Stomach (tissue), 9 donors: ENCODE measurements around the gene LSM7. TPM values are rescaled to one million over a fixed set of nuclear protein-coding genes. Genes with fewer than 3 reads are reported as not detected.

Source experiments
- DNase-seq, 2 donors: peaks; one replicate each; pipeline versions ENCODE4 v3.0.0 to v3.0.0-alpha.2; 2013 to 2019
- H3K27ac ChIP-seq, 5 donors: fragments of 200-600 bp in 4 of 5; sonication (generic) in 4 of 5; one replicate each; pipeline ENCODE4 v1.5.1; 2013 to 2019; ENCODE audit warnings: mild to moderate bottlenecking in 1 of 5, moderate library complexity in 1 of 5
- H3K27me3 ChIP-seq, 3 donors: fragments of 200-600 bp; sonication (generic); one replicate each; pipeline ENCODE4 v1.5.1; 2017 to 2019; ENCODE audit warnings: mixed run types in 1 of 3
- H3K36me3 ChIP-seq, 4 donors: fragments of 200-600 bp; sonication (generic); 1 replicate in 3 of 4; 2 replicates in 1 of 4; pipeline ENCODE4 v1.5.1; 2016 to 2019
- H3K4me1 ChIP-seq, 4 donors: fragments of 200-600 bp; sonication (generic); one replicate each; pipeline ENCODE4 v1.5.1; 2016 to 2019
- H3K4me3 ChIP-seq, 4 donors: fragments of 200-600 bp; sonication (generic) in 3 of 4; one replicate each; pipeline ENCODE4 v1.5.1; 2016 to 2019; ENCODE audit warnings: mild to moderate bottlenecking in 1 of 4
- H3K9me3 ChIP-seq, 4 donors: fragments of 200-600 bp; sonication (generic); one replicate each; pipeline ENCODE4 v1.5.1; 2016 to 2019
- CTCF ChIP-seq, 7 experiments: fragments of 450-650 bp in 4 of 7; fragments of 200-600 bp in 3 of 7; sonication (generic) in 3 of 7; IDR thresholded peaks; one replicate each; pipeline ENCODE4 v1.5.1; 2016 to 2019; ENCODE audit warnings: antibody characterized with exemption in 7 of 7, control low read depth in 2 of 7, mild to moderate bottlenecking in 1 of 7
- EP300 ChIP-seq: sonication (generic); formaldehyde crosslinking; IDR thresholded peaks from one replicate; pipeline ENCODE4 v1.6.1; 2017; ENCODE audit warnings: antibody characterized with exemption
- POLR2A ChIP-seq, 4 donors: fragments of 450-650 bp; IDR thresholded peaks; one replicate each; pipeline ENCODE4 v1.6.1; 2016; ENCODE audit warnings: antibody characterized with exemption in 4 of 4, control low read depth in 2 of 4, mild to moderate bottlenecking in 1 of 4, moderate library complexity in 1 of 4
- POLR2AphosphoS5 ChIP-seq, 3 donors: sonication (generic); formaldehyde crosslinking; IDR thresholded peaks; one replicate each; pipeline ENCODE4 v1.6.1; 2016; ENCODE audit warnings: antibody characterized with exemption in 3 of 3
- WGBS, 5 donors: extraction: QIAGEN DNeasy Blood & Tissue Kit in 3 of 5; methylation state at CpG; one replicate each; pipeline versions ENCODE4 v1.1.5 to v1.1.7; 2013 to 2018; 5-methylcytosine and 5-hydroxymethylcytosine counted together
- intact Hi-C: fragments of 100-400 bp; cut with DNase I; formaldehyde crosslinking; loops from one replicate; pipeline ENCODE4 v1.15.1; 2023; ENCODE audit warnings: low total_unique reads
- polyA plus RNA-seq, 3 donors: library from polyadenylated mRNA; stranded (reverse); fragments of 200-250 nt; gene quantifications; one replicate each; pipeline ENCODE4 v1.2.3, GENCODE V29; 2013
- total RNA-seq, 5 donors: library from RNA; depleted of rRNA; stranded (reverse); fragments of >200 nt; gene quantifications; one replicate each; pipeline versions ENCODE4 v1.1.0 to v1.2.3, GENCODE V29; 2014 to 2016
- donor health status: healthy with polysubstance abuse.
- donor health status: Bipolar disorder and iron deficiency.
- donor health status: healthy.

LSM7 gene
- total and polyA plus RNA-seq, 8 donors = 9.8 to 332 (median 87.5) TPM

GRCh38 chr19:2334426-2334825 is 6.0 kb upstream of the LSM7 start:
- TF ChIP-seq POLR2A (IDR thresholded peaks at IDR 0.05) (no peak), POLR2AphosphoS5 (IDR thresholded peaks at IDR 0.05) (no peak), EP300 (no peak), CTCF (IDR thresholded peaks at IDR 0.05) (no peak)
- H3K4me1 ChIP-seq = peaks cover 41 to 75% (median 51%) of the 10 kb centered on the region in 4 donors
- intact Hi-C loops = no loop called here
- DNase-seq = no peak
- peaks cover 4 to 34% (median 22%) of the 10 kb centered on the region in 4 donors for H3K36me3 ChIP-seq
- 90 to 95% (median 94%) methylated on average over 22 to 27 of the region's 27 CpGs for WGBS, 5 donors
- H3K27ac ChIP-seq = peak overlapping the region in 2 of 5 donors; percentile 70 to 92
- no peaks in the 10 kb centered on the region for H3K27me3 ChIP-seq
- H3K4me3 ChIP-seq = no peak overlapping the region
- H3K9me3 ChIP-seq = no peaks in the 10 kb centered on the region

GRCh38 chr19:2333807-2334211 is 5.4 kb upstream of the LSM7 start:
- peaks cover 0 to 27% (median 15%) of the 10 kb centered on the region in 4 donors for H3K36me3 ChIP-seq
- TF ChIP-seq POLR2A (IDR thresholded peaks at IDR 0.05) = no peak
- TF ChIP-seq CTCF (IDR thresholded peaks at IDR 0.05) = no peak
- no peak for TF ChIP-seq POLR2AphosphoS5 (IDR thresholded peaks at IDR 0.05)
- no peak for TF ChIP-seq EP300
- peak in 1 of 2 donors; percentile 43 for DNase-seq
- intact Hi-C loops = no loop called here
- H3K4me1 ChIP-seq = peaks cover 46 to 81% (median 57%) of the 10 kb centered on the region in 4 donors
- H3K4me3 ChIP-seq = no peak overlapping the region
- peak overlapping the region; percentile 52 to 92 (median 70) for H3K27ac ChIP-seq
- no peaks in the 10 kb centered on the region for H3K27me3 ChIP-seq
- H3K9me3 ChIP-seq = no peaks in the 10 kb centered on the region
- WGBS, 5 donors = 48 to 59% (median 56%) methylated on average over 5 to 11 of the region's 11 CpGs

DNA sequence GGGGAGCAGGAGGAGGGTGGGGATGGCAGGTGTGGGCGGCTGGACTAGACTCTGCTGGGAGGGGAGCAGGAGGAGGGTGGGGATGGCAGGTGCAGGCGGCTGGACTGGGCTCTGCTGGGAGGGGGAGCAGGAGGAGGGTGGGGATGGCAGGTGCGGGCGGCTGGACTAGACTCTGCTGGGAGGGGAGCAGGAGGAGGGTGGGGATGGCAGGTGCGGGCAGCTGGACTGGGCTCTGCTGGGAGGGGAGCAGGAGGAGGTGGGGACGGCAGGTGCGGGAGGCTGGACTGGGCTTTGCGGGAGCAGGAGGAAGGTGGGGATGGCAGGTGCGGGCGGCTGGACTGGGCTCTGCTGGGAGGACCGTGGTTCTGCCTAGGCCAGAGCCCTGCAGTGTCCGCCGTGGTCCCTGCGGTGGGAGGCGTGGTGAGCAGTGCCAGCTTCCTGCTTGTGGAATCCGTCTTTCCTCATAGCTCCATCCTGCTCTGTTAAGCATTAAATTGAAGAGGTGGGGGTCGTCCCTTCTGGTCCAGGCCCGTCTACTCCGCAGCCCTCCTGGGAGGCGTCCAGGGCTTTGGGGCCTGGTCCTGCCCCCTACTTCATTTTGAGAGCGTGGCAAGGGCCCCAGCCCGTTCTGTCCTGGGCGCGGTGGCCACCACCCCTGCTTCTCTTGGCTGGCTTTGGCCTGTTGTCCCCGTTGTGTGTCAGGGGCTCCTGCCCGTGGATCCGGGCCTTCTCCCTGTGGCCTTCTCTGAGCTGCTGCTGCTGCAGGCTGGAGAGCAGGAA is 4.8 kb upstream of the LSM7 start:
- Histone ChIP-seq H3K27me3 (no peaks in the 10 kb centered on the region), H3K4me1 (peaks cover 46 to 81% (median 57%) of the 10 kb centered on the region in 4 donors), H3K36me3 (peaks cover 0 to 22% (median 10%) of the 10 kb centered on the region in 4 donors), H3K9me3 (no peaks in the 10 kb centered on the region), H3K4me3 (no peak overlapping the region), H3K27ac (peak overlapping the region; percentile 52 to 92 (median 72))
- TF ChIP-seq CTCF (IDR thresholded peaks at IDR 0.05) (no peak), POLR2AphosphoS5 (IDR thresholded peaks at IDR 0.05) (no peak), EP300 (no peak), POLR2A (IDR thresholded peaks at IDR 0.05) (no peak)
- intact Hi-C loops = no loop called here
- DNase-seq = peak; percentile 45 to 90
- 30 to 60% (median 38%) methylated on average over 23 to 27 of the region's 27 CpGs for WGBS, 5 donors

- DNase-seq = peak in 1 of 2 donors; percentile 75
- no peaks in the 10 kb centered on the region for H3K27me3 ChIP-seq
- H3K27ac ChIP-seq = peak overlapping the region; percentile 57 to 92 (median 72)
- intact Hi-C loops = no loop called here
- peaks cover 0 to 15% (median 6%) of the 10 kb centered on the region in 4 donors for H3K36me3 ChIP-seq
- H3K4me1 ChIP-seq = peaks cover 50 to 79% (median 63%) of the 10 kb centered on the region in 4 donors
- 45 to 65% (median 51%) methylated on average over 9 to 17 of the region's 17 CpGs for WGBS, 5 donors
- H3K9me3 ChIP-seq = no peaks in the 10 kb centered on the region
- no peak overlapping the region for H3K4me3 ChIP-seq
- TF ChIP-seq EP300 = no peak
- TF ChIP-seq POLR2AphosphoS5 (IDR thresholded peaks at IDR 0.05) = no peak
- no peak for TF ChIP-seq POLR2A (IDR thresholded peaks at IDR 0.05)
- TF ChIP-seq CTCF (IDR thresholded peaks at IDR 0.05) = no peak
Measured at GRCh38 chr19:2332341-2333026, 4.1 kb upstream of the LSM7 start.
